K562 (cell line): ENCODE data around the gene AHCY.
"Not testable (repeated sequence)": the region's sequence is repeated elsewhere in the genome, so short reads cannot be mapped to it uniquely, and the experiment has no call there.

Source experiments
- CTCF ChIP-seq, 3 experiments: IDR thresholded peaks in 2 of 3; conservative IDR thresholded peaks in 1 of 3; 2 replicates each; pipeline ENCODE4 v1.5.1; 2011 to 2012; ENCODE audit warnings: low read length in 3 of 3, mild to moderate bottlenecking in 3 of 3, control low read depth in 2 of 3, improper control_type of control experiment in 1 of 3, inconsistent platforms in 1 of 3, low read depth in 1 of 3, mixed read lengths in 1 of 3, moderate library complexity in 1 of 3; ENCODE audit not compliant: insufficient read depth in 2 of 3
- ETV6 ChIP-seq, 3 experiments: fragments of 150-350 bp in 1 of 3; sonication (generic) in 1 of 3; formaldehyde crosslinking in 1 of 3; IDR thresholded peaks; 2 replicates each; pipeline versions ENCODE4 v1.6.1 to v1.8.0; 2014 to 2022; ENCODE audit warnings: borderline replicate concordance in 2 of 3, low read depth in 2 of 3, antibody characterized with exemption in 1 of 3, low read length in 1 of 3, mild to moderate bottlenecking in 1 of 3, missing genetic modification reagents in 1 of 3
- MTA3 ChIP-seq: fragments of 450-650 bp; formaldehyde crosslinking; IDR thresholded peaks from 2 replicates; pipeline ENCODE4 v1.6.1; 2017; ENCODE audit warnings: mild to moderate bottlenecking, borderline replicate concordance
- NFYB ChIP-seq: IDR thresholded peaks from 2 replicates; pipeline ENCODE4 v1.6.1; 2011; ENCODE audit warnings: mild to moderate bottlenecking, moderate library complexity; ENCODE audit not compliant: insufficient read length; ENCODE audit errors: extremely low read depth
- RFX5 ChIP-seq: IDR thresholded peaks from 2 replicates; pipeline ENCODE4 v1.6.1; 2011; ENCODE audit warnings: low read depth, mild to moderate bottlenecking, improper control_type of control experiment, low read length
- SREBF2 ChIP-seq: sonication (generic); formaldehyde crosslinking; IDR thresholded peaks from 2 replicates; pipeline ENCODE4 v1.4.0; 2020; ENCODE audit warnings: mild to moderate bottlenecking, missing genetic modification reagents
- TAF1 ChIP-seq: IDR thresholded peaks from 2 replicates; pipeline ENCODE4 v1.6.1; 2011; ENCODE audit warnings: mild to moderate bottlenecking, low read length, moderate library complexity; ENCODE audit not compliant: insufficient read depth, control insufficient read depth, severe bottlenecking; ENCODE audit errors: extremely low read depth
- TBP ChIP-seq: optimal IDR thresholded peaks from 2 replicates; pipeline ENCODE3; 2011; ENCODE audit warnings: low read depth, low read length, improper control_type of control experiment
- TCF7L2 ChIP-seq: fragments of 150-350 bp; IDR thresholded peaks from 2 replicates; pipeline ENCODE4 v1.6.1; 2016; ENCODE audit warnings: low read depth, mild to moderate bottlenecking, low read length, moderate library complexity
- USF1 ChIP-seq: sonication (generic); formaldehyde crosslinking; IDR thresholded peaks from 2 replicates; pipeline ENCODE4 v1.9.0; 2022; ENCODE audit warnings: mild to moderate bottlenecking, missing genetic modification reagents
- ZNF174 ChIP-seq: fragments of 250-450 bp; sonication (Bioruptor Pico); IDR thresholded peaks from 2 replicates; pipeline ENCODE4 v1.4.0; 2020; ENCODE audit warnings: mild to moderate bottlenecking
- TF ChIP-seq, protein P1 (sequence below): IDR thresholded peaks from 3 replicates; pipeline ENCODE4 v1.6.1; 2011; ENCODE audit warnings: borderline replicate concordance, mild to moderate bottlenecking, moderate library complexity; ENCODE audit not compliant: insufficient read length; ENCODE audit errors: extremely low read depth
- TF ChIP-seq, protein P2 (sequence below): sonication (generic); formaldehyde crosslinking; IDR thresholded peaks from 2 replicates; pipeline ENCODE4 v1.8.0; 2022; ENCODE audit warnings: missing genetic modification reagents, mild to moderate bottlenecking, borderline replicate concordance
- TF ChIP-seq, protein P3 (sequence below), 2 experiments: fragments of 450-650 bp; formaldehyde crosslinking in 1 of 2; IDR thresholded peaks; 2 replicates each; pipeline versions ENCODE4 v1.4.0 to v1.6.1; 2014 to 2020; ENCODE audit warnings: mild to moderate bottlenecking in 2 of 2, borderline replicate concordance in 1 of 2, low read depth in 1 of 2

- not testable (repeated sequence) for TF ChIP-seq ZNF174; RFX5; ETV6 (IDR thresholded peaks at IDR 0.05; ENCODE audit: borderline replicate concordance in 1 of 2, low read depth in 2 of 2, low read length in 1 of 2); ETV6 (CRISPR knock-in tag; IDR thresholded peaks at IDR 0.05; ENCODE audit: borderline replicate concordance); CTCF (IDR thresholded peaks at IDR 0.05 in 2 of 3, conservative IDR thresholded peaks at IDR 0.05 in 1 of 3; ENCODE audit: insufficient read depth in 2 of 3, low read depth in 1 of 3, low read length in 3 of 3); TCF7L2; TAF1; SREBF2; TBP; MTA3; USF1 (CRISPR knock-in tag); NFYB
- TF ChIP-seq, protein P1, sequence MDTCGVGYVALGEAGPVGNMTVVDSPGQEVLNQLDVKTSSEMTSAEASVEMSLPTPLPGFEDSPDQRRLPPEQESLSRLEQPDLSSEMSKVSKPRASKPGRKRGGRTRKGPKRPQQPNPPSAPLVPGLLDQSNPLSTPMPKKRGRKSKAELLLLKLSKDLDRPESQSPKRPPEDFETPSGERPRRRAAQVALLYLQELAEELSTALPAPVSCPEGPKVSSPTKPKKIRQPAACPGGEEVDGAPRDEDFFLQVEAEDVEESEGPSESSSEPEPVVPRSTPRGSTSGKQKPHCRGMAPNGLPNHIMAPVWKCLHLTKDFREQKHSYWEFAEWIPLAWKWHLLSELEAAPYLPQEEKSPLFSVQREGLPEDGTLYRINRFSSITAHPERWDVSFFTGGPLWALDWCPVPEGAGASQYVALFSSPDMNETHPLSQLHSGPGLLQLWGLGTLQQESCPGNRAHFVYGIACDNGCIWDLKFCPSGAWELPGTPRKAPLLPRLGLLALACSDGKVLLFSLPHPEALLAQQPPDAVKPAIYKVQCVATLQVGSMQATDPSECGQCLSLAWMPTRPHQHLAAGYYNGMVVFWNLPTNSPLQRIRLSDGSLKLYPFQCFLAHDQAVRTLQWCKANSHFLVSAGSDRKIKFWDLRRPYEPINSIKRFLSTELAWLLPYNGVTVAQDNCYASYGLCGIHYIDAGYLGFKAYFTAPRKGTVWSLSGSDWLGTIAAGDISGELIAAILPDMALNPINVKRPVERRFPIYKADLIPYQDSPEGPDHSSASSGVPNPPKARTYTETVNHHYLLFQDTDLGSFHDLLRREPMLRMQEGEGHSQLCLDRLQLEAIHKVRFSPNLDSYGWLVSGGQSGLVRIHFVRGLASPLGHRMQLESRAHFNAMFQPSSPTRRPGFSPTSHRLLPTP = not testable (repeated sequence)
- TF ChIP-seq, protein P2, sequence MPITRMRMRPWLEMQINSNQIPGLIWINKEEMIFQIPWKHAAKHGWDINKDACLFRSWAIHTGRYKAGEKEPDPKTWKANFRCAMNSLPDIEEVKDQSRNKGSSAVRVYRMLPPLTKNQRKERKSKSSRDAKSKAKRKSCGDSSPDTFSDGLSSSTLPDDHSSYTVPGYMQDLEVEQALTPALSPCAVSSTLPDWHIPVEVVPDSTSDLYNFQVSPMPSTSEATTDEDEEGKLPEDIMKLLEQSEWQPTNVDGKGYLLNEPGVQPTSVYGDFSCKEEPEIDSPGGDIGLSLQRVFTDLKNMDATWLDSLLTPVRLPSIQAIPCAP (CRISPR knock-in tag) = not testable (repeated sequence)
- TF ChIP-seq, protein P3, sequence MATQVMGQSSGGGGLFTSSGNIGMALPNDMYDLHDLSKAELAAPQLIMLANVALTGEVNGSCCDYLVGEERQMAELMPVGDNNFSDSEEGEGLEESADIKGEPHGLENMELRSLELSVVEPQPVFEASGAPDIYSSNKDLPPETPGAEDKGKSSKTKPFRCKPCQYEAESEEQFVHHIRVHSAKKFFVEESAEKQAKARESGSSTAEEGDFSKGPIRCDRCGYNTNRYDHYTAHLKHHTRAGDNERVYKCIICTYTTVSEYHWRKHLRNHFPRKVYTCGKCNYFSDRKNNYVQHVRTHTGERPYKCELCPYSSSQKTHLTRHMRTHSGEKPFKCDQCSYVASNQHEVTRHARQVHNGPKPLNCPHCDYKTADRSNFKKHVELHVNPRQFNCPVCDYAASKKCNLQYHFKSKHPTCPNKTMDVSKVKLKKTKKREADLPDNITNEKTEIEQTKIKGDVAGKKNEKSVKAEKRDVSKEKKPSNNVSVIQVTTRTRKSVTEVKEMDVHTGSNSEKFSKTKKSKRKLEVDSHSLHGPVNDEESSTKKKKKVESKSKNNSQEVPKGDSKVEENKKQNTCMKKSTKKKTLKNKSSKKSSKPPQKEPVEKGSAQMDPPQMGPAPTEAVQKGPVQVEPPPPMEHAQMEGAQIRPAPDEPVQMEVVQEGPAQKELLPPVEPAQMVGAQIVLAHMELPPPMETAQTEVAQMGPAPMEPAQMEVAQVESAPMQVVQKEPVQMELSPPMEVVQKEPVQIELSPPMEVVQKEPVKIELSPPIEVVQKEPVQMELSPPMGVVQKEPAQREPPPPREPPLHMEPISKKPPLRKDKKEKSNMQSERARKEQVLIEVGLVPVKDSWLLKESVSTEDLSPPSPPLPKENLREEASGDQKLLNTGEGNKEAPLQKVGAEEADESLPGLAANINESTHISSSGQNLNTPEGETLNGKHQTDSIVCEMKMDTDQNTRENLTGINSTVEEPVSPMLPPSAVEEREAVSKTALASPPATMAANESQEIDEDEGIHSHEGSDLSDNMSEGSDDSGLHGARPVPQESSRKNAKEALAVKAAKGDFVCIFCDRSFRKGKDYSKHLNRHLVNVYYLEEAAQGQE (IDR thresholded peaks at IDR 0.05; ENCODE audit: borderline replicate concordance) = not testable (repeated sequence)
- TF ChIP-seq, protein P3 (CRISPR knock-in tag; IDR thresholded peaks at IDR 0.05; ENCODE audit: low read depth) = not testable (repeated sequence)
Measured at GRCh38 chr20:34330861-34331544, 27.8 kb upstream of the AHCY start.
